Activated CD4-positive, alpha-beta T cell treated with anti-CD3 and anti-CD28 coated beads, Interleukin-10, Interleukin-2, amounts not matched to agents 100 ng/mL and 50 ng/mL, durations not matched to agents 16 hours and 8 hours (primary cell): ENCODE results near the gene RIMS1.

ENCODE experiments used
- DNase-seq: peaks from one replicate; pipeline ENCODE4 v3.0.0-alpha.2; 2020

The RIMS1 gene

DNA sequence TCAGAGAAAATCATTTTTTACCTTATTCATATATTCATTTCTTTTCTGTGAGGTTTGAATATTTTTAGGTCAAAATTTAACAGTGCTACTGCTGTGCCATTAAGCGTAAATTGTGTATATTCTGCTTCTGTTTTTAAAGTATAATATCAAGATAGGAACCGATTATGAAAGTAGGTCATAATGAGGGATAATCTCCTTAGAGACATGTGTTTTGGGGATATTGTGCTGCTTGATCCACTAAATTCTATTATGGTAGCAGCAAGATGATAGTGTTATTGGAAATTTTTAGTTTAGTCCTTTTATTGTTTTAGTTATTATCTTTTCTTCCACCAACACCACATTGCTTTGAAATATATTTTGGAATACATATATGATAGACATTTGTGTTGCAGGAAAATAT, 244.0 kb downstream of the RIMS1 start:
- DNase-seq: no peak

GRCh38 chr6:72132427-72132826, 246.1 kb downstream of the RIMS1 start:
- DNase-seq: no peak

DNA sequence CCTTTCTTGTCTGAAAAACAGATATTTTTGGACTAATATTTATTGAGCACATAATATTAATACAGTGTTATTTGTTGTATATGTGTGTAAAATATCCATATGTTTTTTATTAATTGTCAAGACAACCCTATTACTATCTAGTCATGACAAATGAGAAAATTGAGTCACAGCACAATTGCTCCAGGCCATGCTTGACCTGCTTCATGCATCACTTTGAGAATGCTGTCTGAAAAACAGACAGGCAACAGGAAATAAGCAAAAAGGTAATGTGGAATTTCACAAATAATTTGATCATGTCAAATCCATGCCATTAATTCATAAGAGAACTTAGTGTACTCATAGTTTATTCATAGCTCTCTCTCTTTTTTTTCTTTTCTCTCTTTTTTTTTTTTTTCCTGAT, 246.5 kb downstream of the RIMS1 start:
- no peak for DNase-seq

- DNase-seq: no peak
Measured at GRCh38 chr6:72133324-72133723, 247.0 kb downstream of the RIMS1 start.

- no peak for DNase-seq
Measured at GRCh38 chr6:72140795-72141194, 254.4 kb downstream of the RIMS1 start.

DNA sequence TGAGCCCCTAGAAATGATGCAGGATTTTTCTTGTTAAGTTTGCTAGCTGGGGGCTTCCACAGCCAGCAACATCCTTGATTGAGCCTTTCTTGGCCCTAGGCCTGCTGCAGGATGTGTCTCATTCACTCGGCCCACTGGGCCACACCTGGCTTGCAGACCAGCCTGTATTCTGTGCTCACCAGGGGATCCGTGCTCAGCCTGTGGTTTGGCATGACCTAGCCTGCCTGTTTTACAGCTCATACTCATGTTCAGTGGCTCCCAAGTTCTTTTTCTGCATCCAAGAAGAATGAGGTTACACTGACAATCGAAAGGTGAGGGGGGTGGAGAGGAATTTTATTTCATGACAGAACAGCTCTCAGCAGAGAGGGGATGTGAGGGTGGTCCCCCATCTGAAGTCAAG, 263.4 kb downstream of the RIMS1 start:
- DNase-seq: no peak

DNA sequence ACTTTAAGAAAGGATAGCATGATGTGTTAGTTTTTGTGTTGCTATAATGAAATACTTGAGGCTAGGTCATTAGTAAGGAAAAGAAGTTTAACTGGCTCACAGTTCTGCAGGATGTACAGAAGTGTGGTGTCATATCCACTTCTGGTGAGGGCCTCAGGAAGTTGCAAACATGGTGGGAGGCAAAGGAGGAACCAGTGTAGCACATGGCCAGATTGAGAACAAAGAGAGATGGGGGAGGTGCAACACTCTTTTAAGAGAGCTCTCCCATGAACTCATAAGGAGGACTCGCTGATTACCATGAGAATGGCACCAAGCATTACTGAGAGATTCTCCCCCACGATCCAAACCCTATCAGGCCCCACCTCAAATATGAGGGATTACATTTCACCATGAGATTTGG, 265.4 kb downstream of the RIMS1 start:
- no peak for DNase-seq

DNA sequence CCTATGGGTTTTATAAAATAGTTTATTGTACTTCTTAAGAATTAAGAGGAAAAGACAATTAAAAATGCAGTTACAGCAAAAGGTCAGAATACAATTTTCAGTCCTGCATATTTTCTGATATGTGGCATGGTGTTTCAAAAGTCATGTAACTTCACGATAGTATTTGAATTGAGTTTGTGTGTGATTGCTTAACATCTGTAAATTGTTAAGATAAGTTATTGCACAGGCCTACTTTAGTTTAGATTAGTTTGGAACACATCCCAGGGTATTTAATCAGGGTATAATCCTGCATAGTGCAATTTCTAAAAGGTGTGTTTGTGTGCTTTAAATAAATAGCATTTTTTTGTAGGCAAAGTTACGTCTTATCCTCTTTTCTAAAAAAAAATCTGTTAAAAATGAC, 289.6 kb downstream of the RIMS1 start:
- DNase-seq: no peak

- DNase-seq: peak; percentile 9
Measured at GRCh38 chr6:72182337-72183246, 296.2 kb downstream of the RIMS1 start.

DNA sequence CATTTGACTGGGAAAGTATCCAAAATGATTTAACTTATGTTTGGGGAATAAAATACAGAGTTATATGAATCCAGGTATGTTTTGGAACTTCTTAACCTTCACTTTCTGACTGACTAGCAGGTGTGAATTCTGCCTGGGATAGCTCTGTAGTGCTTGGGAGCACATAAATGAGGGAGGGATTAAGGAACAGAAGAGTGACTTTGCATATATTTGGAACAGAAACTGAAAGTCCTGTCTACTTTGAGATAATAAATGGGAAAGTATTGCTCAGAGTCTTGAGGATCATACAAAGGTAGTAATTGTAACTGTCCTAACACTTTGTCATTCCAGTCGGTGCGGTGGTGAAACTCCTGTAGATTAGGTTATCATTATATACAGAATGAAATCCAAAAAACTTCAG, 317.6 kb downstream of the RIMS1 start:
- no peak for DNase-seq

DNA sequence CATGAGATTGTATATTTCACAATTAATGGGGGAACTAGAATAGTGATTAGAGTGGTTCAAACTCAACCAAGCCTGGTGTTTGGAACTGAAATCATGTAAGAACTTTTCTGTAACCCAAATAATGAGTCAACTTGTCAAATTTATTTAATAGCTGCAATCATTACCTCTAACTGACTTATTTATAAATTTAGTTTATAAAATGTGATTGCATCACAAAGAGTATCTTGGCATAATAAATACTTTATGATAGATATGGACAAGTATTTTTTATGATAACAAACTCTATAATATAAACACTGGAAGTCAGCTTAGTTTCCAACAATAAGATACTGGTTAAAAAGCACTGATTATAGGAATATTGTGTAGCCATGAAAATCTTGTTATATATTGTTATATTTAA, 319.1 kb downstream of the RIMS1 start:
- DNase-seq: no peak

DNA sequence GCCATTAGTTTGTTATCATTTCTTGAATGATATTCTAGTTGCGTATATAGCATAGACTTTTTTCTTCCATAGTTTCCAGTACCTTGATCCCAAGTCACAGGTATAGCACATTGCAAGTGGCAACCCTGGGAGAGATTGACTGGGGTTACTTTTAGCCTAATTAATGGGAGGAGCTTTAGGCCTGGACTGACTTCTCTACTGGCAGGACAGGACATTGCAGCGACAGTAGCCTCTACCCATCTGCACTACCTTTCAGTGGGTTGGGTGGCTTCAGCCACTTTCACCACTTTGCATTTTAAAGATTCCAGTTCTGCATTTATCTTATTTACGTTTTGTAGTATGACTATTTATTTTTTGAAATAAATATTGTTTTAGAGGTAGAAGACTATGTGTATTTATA, 320.3 kb downstream of the RIMS1 start:
- no peak for DNase-seq

DNA sequence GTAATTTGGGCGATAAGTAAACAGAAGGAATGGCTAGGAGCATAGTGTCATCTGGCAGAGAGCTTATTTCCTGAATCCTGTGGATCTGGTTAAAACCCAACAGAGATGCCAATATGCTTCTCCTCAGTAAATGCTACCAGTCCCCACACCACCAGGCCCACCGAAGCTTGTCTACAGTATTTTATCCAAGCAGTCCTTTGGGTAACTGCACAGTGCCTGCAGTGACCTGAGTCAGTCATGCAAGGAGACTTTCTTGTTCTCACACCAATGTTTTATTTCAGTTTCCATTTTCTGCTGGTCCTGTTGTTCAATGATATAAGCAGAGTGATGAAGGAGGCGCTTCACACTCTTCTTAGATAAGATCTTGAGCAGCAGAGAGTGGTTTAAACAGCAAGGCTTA, 326.3 kb downstream of the RIMS1 start:
- DNase-seq: no peak

DNA sequence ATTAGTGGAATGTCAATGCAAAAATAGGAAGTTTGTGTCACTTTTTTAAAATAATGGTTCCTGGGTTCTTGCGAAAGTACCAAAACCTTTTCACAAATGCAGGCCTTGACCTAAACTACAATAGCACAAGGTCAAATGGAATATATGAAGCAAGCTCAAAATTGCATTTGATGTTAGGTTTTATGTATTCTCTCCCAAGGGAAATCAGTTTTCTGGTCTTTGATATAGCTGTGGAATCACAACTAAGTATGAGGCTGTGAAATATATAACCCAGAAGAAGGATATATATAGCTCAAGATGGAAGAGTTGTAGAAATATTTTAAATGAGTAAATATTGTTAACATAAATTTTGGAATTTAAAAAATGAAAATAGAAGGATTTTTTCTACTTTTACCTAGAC, 327.3 kb downstream of the RIMS1 start:
- no peak for DNase-seq

DNA sequence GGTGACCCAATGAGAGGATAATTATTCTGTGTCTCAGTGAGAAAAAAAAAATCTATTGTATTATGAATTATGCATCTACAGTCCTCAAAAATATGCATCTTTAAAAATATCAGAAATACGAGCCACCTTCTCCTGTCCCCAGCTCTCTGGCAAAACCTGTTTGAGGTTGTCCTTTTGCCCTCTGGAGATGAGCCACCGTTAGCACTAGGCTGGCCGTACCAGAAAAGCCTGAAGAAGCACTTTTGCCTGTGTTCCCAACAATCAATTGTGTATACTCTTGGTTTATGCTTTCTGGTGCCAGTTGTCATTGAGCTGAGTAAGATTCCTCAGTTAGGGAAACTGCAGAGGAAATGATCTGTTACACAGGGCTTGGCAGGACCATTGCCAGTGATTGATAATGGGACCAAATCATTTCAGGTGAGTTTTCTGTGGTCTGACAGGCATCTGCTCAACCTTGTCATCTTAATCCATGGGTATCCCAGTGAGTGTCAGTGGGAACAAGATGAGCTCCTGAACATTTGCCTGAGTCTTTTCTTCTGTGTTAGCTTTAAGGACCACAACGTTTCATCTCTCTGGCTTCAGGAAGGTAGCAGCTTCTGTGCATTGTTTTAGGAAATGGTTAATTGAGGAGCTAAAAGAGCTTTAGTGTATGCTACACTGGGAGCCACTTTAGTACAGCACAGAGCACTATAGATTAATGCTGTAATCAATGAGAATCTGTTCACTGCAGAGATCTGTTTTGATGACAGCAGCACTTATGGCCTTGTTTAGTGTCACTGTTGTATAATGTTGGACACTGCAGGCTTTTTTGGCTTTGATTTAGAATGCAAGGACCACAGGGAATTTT, 330.1 kb downstream of the RIMS1 start:
- DNase-seq: no peak

DNA sequence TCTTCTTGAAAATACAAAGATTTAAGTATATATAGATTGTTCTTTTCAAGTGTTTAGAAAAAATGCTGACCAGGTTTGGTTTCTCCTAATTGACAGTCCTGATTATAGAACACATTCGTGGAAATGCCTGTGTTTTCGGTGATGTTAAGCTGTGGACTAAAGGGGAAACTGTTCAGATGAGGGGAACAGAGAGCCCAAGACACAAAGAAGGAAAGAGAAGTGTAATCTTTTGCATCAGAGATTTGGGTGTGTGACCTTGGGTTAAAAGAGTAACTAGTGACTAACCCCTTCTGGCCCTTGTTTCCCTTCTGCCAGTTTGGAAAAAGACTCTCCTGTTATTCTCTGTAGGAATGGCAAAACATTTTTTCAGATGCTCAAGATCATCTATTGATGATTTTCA, 331.3 kb downstream of the RIMS1 start:
- no peak for DNase-seq

- no peak for DNase-seq
Measured at GRCh38 chr6:72218125-72218524, 331.8 kb downstream of the RIMS1 start.

DNA sequence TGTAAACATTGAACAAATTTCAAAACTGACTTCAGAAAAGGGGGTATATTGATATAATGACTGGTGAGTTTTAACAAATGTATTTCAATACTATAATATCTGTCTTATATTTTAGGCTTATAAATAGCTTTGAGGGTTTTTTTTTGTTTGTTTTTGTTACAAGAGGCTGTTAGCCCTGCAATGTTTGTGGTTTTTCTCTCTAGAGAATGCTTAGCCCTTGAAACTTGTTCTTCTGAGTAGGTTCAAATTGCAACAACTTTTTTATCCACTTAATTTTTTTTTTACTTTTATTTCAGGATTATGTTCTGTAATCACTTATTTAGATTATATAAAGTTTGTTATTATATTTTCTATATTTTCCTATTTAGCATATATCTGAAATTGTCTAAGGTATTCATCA, 333.2 kb downstream of the RIMS1 start:
- no peak for DNase-seq

- DNase-seq: no peak
Measured at GRCh38 chr6:72238021-72238420, 351.7 kb downstream of the RIMS1 start.

DNA sequence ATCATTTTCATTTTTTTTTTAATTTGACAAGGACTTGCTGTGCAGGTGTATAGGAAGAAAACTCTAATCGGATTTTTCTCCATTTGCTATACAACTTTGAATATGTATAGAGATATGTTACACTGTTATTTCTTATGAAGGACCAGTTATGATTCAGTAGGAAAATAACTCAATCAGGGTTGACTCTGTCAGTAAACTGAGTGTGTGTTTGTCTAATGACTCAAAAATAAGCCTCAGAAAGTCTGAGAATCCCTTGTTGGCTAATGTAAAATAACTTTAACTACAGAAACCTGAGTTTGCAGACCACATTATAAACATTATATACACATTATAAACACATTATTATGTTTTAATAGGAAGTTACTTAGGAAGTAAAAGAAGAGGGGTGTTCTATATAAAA, 352.6 kb downstream of the RIMS1 start:
- DNase-seq: no peak

GRCh38 chr6:72245565-72245964, 359.2 kb downstream of the RIMS1 start:
- DNase-seq: no peak

- DNase-seq: no peak
Measured at GRCh38 chr6:72246926-72247325, 360.6 kb downstream of the RIMS1 start.

- no peak for DNase-seq
Measured at GRCh38 chr6:72248621-72249020, 362.3 kb downstream of the RIMS1 start.

- DNase-seq: no peak
Measured at GRCh38 chr6:72250664-72251063, 364.3 kb downstream of the RIMS1 start.
